Activated CD8-positive, alpha-beta memory T cell treated with anti-CD3 and anti-CD28 coated beads for 1 hour (primary cell): Measurements from ENCODE around the gene FMN1.
A peak's percentile ranks its signal among the peaks of the same experiment; 100 is the strongest.

ENCODE experiments used
- DNase-seq, 2 donors: peaks; one replicate each; pipeline ENCODE4 v3.0.0-alpha.2; 2020; ENCODE audit warnings: low read depth in 1 of 2; ENCODE audit errors: extremely low read depth in 1 of 2

Gene FMN1

DNA sequence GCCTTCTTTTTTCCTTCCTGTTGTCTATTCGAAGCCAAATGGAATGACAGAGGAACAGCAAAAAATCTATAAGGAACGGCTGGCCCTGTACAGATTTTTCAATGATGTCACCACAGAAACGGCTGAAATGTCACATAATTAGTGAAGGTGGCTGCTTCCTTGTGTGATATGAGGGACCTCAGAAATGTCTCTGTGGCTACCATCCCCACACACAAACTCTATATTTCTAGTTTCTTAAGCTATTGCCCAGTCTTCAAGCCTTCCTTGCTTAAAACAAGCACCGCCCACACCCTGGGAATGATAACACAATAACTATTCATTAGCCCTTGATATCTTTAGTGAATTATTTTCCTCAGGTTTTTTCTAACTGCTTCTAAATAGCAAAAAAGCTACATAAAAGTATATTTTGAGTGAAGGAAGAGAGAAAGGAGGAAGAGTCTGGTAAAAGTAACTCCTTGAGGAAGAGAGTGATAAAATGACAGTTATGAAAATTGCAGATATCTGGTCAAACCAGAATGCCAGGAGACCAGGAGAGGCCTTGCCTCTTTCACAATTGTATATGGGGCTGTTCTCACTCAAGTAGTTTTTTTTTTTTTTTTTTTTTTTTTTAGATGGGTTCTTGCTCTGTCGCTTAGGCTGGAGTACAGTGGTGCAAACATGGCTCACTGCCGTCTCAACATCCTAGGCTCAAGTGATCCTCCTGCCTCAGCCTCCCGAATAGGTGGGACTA, 38.7 kb downstream of the FMN1 start:
- DNase-seq = no peak

GRCh38 chr15:33154351-33155166, 40.0 kb downstream of the FMN1 start:
- DNase-seq = no peak

GRCh38 chr15:33153548-33153947, 41.0 kb downstream of the FMN1 start:
- DNase-seq = no peak

DNA sequence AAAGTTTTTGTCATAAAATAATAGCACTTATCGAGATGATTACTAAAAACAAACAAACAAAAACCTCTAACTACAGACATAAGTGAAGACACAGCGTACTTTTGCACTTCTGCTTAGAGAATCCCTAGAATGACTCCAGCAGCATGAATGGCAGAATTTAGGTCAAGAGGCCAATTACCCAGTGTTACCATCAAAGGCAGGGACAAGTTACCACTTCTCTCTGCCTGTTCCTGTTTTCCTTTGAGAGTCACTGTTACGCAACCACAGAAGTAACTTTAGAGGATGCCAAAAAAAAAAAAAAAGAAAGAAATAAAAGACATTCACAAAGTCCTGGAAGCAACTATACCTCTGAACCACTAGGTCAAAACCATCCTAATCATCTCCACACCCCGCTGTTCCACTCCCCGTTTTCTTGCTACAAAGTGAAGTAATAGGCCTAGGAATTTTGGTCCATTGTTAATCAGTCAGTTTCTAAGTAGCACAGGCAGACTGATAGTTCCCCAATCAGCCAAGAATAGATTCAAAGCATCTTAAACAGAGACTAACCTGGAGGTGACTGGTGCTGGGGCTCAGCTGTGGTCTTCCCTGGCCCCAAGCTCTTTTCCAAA, 41.9 kb downstream of the FMN1 start:
- no peak for DNase-seq

GRCh38 chr15:33150971-33151370, 43.5 kb downstream of the FMN1 start:
- no peak for DNase-seq

DNA sequence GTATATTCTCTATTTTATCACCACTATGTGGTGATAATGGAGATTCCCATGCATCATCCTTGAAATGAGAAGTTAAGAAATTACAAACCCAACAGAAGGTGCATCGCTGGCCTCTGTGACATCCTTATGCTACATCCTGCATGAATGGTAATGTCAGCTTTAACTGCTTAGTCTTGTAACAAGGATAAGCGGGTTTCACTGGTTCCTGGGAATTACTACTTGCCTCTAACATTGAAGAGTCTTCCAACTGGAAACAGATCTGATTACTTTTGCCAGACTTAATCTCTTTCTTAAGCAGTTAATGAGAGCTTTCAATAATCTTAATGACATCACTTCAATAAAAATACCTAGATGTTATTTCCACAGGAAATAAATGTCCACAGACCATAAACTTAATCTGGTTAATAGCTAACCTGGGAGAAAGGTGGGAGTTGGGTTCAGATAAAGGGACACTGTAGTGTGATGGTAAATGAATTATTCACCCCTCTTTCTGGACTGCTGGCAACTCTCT, 44.0 kb downstream of the FMN1 start:
- DNase-seq = no peak

DNA sequence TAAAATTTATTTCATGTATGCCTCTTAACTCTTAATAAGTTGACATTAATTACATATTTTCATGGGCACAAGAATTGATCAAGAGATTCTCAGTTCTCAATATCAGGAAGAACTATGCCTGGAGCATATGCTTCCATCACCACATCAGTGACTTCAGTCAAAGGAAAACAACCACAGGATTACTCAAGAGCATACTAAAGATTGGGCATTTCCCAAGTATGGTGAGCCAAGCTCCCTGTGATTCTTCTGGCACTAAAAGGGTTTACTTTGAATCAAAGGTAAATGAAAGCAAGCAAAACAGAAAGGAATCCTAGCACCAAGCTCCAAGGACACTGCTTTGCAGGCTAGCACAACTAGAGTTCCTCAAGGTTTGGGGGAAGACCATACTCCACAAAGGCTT, 44.6 kb downstream of the FMN1 start:
- no peak for DNase-seq

GRCh38 chr15:33148129-33148751, 46.3 kb downstream of the FMN1 start:
- no peak for DNase-seq

DNA sequence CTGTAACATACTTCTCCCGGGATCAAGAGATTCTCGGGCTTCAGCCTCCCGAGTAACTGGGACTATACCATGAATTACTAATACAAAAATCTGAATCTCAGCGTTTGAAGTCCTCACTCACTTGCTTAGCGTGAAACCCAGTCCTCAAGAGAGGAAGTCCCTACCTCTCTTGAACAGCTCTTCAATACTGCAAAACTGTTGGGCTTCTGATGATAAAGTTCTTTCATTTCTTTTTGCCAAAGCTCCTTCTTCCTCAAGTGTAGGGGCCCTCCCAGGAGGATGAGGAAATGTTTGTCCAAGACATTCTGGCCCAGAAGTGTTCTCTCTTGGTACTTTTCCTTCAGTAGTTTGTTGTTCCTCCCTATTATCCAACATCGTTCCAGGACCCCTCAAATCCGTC, 48.5 kb downstream of the FMN1 start:
- no peak for DNase-seq

DNA sequence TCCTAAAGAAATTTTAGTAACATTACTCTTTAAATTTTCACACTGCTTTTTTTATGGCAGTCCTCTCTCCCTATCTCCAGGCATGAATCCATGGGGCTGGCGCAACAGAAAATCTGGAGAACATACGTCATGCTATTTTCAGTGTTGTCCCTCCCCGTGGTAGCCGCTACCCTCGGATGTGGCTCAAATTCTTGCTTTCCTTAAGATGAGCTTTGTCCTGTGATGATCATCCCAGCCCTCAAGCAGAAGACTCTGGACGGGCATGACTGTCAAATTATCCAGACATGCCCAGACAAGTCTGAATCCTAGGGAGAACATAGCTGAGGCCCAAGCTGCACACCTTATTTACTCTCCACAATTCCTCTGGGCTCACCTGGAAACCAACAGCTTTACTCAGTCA, 49.1 kb downstream of the FMN1 start:
- DNase-seq = no peak

GRCh38 chr15:33142708-33143107, 51.8 kb downstream of the FMN1 start:
- no peak for DNase-seq

DNA sequence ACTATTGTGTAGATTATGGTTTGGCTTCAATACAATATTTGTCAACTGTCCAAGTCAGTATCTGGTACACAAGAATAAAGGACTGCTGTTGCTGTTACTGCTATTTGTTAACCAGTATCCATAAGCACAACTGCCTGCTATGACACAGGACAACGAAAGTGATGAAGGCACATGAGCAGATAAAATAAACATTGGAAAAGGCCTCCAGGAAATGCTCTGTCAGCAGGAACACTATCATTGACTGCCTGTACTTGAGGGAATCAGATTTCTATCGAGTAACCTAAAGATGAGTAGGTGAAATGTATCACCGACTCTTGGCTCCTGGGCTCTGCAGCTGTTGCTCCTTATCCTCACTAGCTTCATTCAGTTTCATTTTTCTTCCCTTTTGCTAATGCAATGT, 56.5 kb downstream of the FMN1 start:
- DNase-seq = no peak

- DNase-seq = no peak
Observed at GRCh38 chr15:33137101-33137500, 57.4 kb downstream of the FMN1 start.

- no peak for DNase-seq
Observed at GRCh38 chr15:33136353-33136752, 58.2 kb downstream of the FMN1 start.

DNA sequence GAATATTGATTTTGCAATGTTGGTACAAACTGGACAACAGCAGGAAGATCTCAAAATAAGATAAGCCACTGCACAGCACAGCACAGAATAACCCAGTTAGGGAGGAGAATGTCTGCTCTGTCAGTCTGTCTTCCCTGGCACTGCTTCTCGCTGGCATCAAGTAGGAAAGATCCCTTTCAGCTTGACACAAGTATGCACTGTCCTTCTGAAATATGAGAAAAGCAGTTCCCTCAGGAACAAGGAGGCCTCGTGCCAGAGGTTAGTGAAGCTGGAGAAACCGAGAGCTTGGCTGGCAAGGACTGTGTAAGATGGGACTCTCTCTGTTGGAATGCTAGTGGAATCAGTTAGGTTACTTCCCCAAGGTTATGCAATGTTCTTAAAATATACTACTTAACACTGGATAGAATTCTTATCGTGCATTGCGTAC, 59.1 kb downstream of the FMN1 start:
- no peak for DNase-seq

DNA sequence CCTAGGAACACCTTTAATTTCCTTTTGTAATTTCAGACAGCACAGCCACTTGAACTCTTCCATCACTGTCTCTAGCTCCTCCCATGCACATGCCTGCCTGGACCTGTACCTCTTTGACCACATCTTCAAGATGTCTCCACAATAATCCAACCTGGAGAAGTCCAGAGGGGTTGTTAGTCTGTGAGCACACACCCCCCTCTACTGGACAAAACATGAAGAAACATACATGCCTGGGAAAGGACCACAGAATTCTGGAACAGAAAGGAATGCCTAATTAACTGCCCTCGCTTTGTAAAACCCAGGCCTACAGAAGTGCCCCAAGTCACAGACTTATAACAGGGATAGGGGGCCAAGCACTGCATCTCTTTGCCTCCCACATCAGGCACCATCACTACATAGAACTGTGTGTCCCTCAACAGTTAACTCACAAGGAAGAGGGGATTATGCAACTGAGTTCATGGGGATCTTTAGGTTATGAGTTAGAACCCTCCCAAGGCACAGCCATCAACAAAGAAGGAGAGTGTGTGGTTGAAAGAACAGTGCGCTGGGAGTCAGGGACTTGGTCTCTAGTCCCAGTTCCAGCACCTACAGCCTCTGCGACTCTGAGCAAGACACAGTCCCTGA, 61.7 kb downstream of the FMN1 start:
- no peak for DNase-seq

- no peak for DNase-seq
Observed at GRCh38 chr15:33132233-33132580, 62.3 kb downstream of the FMN1 start.

- DNase-seq = no peak
Observed at GRCh38 chr15:33131552-33132232, 62.8 kb downstream of the FMN1 start.

- DNase-seq = peak; percentile 30 to 43
Observed at GRCh38 chr15:33126559-33127290, 67.8 kb downstream of the FMN1 start.
